HG02571 (cell line): ENCODE results near the gene DAO.

Source experiments
- ATAC-seq: cut with Tn5 transposase; IDR thresholded peaks from one replicate; pipeline ENCODE4 v1.9.1; 2021; ENCODE audit warnings: mild to moderate bottlenecking, moderate library complexity; ENCODE audit not compliant: unreplicated experiment

Gene DAO

GRCh38 chr12:108918206-108918605 is 38.3 kb downstream of the DAO start:
- no peak for ATAC-seq

GRCh38 chr12:108918960-108919642 is 39.2 kb downstream of the DAO start:
- ATAC-seq: no peak

- no peak for ATAC-seq
Measured at GRCh38 chr12:108921946-108922345, 42.1 kb downstream of the DAO start.

GRCh38 chr12:108922918-108923317 is 43.0 kb downstream of the DAO start:
- ATAC-seq: no peak

DNA sequence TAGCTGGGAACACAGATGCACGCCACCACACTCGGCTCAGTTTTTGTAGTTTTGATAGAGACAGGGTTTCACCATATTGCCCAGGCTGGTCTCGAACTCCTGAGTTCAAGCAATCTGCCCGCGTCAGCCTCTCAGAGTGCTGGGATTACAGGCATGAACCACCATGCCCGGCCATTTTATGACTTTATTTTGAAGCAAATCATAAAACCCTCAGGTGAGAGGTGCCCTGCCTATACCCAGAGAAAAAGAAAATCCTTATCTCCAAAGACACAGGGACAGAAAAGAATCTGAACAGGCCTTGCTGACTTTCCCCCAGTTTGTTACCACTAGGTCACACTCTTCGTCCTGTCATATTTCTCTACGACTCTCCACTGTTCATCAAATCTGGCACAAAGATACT is 48.8 kb downstream of the DAO start:
- ATAC-seq: no peak

GRCh38 chr12:108930155-108930554 is 50.3 kb downstream of the DAO start:
- no peak for ATAC-seq

DNA sequence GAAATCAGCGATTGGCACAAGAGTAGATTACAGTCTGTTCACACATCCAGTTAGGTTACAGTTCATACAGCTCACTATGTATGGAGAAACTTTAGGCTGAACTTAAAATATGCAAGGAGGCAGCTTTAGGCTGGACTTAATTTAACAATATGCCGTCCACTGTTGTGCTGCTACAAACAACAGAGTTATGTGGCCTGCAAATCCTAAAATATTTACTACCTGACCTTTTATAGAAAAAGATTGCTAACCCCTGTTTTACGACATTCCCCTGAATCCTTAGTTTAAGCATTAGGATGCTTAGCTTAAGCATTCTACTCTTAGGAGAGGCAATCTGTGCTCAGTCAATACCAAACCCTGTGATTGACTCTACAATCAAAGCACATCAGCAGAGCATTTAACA is 50.9 kb downstream of the DAO start:
- ATAC-seq: no peak

GRCh38 chr12:108933949-108934348 is 54.1 kb downstream of the DAO start:
- ATAC-seq: no peak

- no peak for ATAC-seq
Measured at GRCh38 chr12:108935159-108935763, 55.4 kb downstream of the DAO start.

GRCh38 chr12:108938247-108938924 is 58.5 kb downstream of the DAO start:
- no peak for ATAC-seq

DNA sequence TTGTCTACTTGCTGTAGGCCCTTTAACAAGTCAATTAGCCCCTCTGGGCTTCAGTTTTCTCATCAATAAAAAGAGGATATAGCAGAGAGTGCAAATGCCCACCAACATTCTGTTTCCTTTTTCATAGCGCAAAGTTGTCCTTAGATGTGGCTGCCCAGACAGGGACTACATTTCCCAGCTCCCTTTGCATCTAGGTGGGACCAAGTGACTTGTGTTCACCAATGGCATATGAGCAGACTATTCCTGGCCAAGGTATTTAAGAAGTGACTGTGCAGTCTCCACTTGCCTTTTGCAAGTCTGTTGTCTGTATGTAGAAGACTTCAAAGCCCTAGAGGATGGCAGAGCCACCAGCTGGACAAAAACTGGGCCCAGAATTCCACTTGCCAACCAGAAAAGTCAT is 59.7 kb downstream of the DAO start:
- ATAC-seq: no peak

DNA sequence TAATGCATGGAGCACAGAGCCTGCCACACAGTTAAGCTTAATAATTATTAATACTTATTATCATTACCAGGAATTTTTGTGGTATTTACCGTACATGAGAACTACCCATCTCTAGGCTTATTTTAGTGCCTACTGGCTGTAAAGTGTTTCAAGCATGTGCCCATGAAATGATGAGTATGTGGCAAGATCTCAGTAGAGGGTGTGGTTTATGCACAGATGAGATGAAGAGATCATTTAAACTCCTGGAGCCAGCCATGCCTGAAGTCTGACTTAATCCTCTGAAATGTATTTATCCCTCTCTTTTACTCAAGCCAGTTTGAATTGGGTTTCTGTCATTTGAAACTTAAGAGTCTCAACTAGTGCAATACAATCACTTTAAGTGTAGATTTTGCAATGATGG is 60.2 kb downstream of the DAO start:
- no peak for ATAC-seq

- ATAC-seq: no peak
Measured at GRCh38 chr12:108947097-108947496, 67.2 kb downstream of the DAO start.

- no peak for ATAC-seq
Measured at GRCh38 chr12:108948367-108948766, 68.5 kb downstream of the DAO start.

DNA sequence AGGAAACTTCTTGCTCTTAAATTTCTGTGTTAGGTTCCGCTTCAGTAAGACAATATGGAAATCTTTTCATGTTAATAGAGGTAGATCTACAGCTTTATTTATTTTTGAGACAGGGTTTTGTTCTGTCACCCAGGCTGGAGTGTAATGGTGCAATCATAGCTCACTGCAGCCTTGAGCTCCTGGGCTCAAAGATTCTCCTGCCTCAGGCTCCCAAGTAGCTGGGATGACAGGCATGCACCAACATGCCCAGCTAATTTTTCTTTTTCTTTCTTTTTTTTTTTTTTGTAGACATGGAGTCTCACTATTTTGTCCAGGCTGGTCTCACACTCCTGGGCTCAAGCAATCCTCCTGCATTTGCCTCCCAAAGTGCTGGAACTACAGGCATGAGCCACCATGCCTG is 70.1 kb downstream of the DAO start:
- ATAC-seq: no peak
